ENCODE measurements around the gene RFTN2.
"Not testable (repeated sequence)": the region's sequence is repeated elsewhere in the genome, so short reads cannot be mapped to it uniquely, and the experiment has no call there.

DNA sequence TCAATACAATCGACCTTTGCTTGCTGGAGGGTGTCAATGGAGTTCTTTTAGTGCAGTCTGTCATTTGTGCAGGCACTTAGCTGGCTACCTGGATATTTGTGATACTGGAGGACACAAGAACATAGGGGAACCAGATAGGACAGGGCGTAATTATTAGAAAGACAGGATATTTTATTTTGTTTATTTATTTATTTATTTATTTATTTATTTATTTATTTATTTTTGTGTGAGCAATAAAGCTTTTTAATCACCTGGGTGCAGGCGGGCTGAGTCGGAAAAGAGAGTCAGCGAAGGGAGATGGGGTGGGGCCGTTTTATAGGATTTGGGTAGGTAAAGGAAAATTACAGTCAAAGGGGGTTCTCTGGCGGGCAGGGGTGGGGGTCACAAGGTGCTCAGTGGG, 33.8 kb upstream of the RFTN2 start:
- TF ChIP-seq, protein P1, sequence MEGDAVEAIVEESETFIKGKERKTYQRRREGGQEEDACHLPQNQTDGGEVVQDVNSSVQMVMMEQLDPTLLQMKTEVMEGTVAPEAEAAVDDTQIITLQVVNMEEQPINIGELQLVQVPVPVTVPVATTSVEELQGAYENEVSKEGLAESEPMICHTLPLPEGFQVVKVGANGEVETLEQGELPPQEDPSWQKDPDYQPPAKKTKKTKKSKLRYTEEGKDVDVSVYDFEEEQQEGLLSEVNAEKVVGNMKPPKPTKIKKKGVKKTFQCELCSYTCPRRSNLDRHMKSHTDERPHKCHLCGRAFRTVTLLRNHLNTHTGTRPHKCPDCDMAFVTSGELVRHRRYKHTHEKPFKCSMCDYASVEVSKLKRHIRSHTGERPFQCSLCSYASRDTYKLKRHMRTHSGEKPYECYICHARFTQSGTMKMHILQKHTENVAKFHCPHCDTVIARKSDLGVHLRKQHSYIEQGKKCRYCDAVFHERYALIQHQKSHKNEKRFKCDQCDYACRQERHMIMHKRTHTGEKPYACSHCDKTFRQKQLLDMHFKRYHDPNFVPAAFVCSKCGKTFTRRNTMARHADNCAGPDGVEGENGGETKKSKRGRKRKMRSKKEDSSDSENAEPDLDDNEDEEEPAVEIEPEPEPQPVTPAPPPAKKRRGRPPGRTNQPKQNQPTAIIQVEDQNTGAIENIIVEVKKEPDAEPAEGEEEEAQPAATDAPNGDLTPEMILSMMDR (IDR thresholded peaks at IDR 0.05; ENCODE audit: low read length), result not testable (repeated sequence)
- not testable (repeated sequence) for TF ChIP-seq EZH2 (IDR thresholded peaks at IDR 0.05; ENCODE audit: borderline replicate concordance, low read length)
